ENCODE results near the gene HS6ST1. TPM values are rescaled to one million over a fixed set of nuclear protein-coding genes. Genes with fewer than 3 reads are reported as not detected.

Gene HS6ST1
- total RNA-seq, 1 experiment from 2014 or later: 22.0 TPM

DNA sequence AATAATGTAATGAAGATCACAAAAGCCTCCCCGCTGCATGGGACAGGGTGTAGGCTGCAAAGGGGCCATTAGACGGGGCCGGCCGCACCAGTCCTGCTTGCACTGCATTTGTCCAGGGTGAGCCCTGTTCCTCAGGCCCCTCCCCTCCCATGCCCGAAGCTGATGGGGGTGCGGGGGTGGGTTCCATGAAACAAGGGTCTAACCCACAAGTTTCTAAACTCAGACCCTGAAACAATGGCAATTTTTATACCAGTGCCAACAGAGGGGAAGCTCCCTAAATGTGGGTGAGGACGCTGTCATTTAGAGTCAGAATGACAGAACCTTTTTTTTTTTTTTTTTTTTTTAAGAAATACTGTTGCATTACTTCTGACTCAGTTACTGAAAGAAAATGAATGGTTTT is 39.7 kb downstream of the HS6ST1 start:
- no TSS peak for BruUV-seq (replicated peaks)
- ChIA-PET POLR2A (no interaction called here), CTCF (no interaction called here)
- no peaks in the 10 kb centered on the region for H3K27me3 ChIP-seq (ENCODE audit: control insufficient read depth, insufficient read depth, low read length)
- DNase-seq (ENCODE audit: low read depth, low spot score): no peak
- in situ Hi-C loops (cut with HindIII; ENCODE audit: low pct_unique_long_range_greater_than_20kb, low sequenced_read_pairs) (no loop called here), intact Hi-C loops (cut with micrococcal nuclease; ENCODE audit: unreplicated experiment) (no loop called here)
- ATAC-seq: no peak
- no peaks in the 10 kb centered on the region for H3K36me3 ChIP-seq (ENCODE audit: control insufficient read depth, insufficient read depth, low read length)
- H3K4me1 ChIP-seq (ENCODE audit: control insufficient read depth, insufficient read depth, low read length): peaks cover 3% of the 10 kb centered on the region
- no peak overlapping the region for H3K4me3 ChIP-seq (ENCODE audit: low read depth in 2 of 2, low read length in 2 of 2)
- no peak for TF ChIP-seq TCF7L2 (IDR thresholded peaks at IDR 0.05; ENCODE audit: low read depth, low read length)
- TF ChIP-seq, protein P1, sequence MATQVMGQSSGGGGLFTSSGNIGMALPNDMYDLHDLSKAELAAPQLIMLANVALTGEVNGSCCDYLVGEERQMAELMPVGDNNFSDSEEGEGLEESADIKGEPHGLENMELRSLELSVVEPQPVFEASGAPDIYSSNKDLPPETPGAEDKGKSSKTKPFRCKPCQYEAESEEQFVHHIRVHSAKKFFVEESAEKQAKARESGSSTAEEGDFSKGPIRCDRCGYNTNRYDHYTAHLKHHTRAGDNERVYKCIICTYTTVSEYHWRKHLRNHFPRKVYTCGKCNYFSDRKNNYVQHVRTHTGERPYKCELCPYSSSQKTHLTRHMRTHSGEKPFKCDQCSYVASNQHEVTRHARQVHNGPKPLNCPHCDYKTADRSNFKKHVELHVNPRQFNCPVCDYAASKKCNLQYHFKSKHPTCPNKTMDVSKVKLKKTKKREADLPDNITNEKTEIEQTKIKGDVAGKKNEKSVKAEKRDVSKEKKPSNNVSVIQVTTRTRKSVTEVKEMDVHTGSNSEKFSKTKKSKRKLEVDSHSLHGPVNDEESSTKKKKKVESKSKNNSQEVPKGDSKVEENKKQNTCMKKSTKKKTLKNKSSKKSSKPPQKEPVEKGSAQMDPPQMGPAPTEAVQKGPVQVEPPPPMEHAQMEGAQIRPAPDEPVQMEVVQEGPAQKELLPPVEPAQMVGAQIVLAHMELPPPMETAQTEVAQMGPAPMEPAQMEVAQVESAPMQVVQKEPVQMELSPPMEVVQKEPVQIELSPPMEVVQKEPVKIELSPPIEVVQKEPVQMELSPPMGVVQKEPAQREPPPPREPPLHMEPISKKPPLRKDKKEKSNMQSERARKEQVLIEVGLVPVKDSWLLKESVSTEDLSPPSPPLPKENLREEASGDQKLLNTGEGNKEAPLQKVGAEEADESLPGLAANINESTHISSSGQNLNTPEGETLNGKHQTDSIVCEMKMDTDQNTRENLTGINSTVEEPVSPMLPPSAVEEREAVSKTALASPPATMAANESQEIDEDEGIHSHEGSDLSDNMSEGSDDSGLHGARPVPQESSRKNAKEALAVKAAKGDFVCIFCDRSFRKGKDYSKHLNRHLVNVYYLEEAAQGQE (IDR thresholded peaks at IDR 0.05; ENCODE audit: insufficient read depth in 1 of 2, low read depth in 2 of 2, low read length in 1 of 2): no peak
- TF ChIP-seq SIN3A (IDR thresholded peaks at IDR 0.05; ENCODE audit: borderline replicate concordance, insufficient read depth, low read depth, low read length): no peak
- no peak for TF ChIP-seq POLR2AphosphoS5 (IDR thresholded peaks at IDR 0.05; ENCODE audit: low read depth, low read length)
- TF ChIP-seq, protein P2, sequence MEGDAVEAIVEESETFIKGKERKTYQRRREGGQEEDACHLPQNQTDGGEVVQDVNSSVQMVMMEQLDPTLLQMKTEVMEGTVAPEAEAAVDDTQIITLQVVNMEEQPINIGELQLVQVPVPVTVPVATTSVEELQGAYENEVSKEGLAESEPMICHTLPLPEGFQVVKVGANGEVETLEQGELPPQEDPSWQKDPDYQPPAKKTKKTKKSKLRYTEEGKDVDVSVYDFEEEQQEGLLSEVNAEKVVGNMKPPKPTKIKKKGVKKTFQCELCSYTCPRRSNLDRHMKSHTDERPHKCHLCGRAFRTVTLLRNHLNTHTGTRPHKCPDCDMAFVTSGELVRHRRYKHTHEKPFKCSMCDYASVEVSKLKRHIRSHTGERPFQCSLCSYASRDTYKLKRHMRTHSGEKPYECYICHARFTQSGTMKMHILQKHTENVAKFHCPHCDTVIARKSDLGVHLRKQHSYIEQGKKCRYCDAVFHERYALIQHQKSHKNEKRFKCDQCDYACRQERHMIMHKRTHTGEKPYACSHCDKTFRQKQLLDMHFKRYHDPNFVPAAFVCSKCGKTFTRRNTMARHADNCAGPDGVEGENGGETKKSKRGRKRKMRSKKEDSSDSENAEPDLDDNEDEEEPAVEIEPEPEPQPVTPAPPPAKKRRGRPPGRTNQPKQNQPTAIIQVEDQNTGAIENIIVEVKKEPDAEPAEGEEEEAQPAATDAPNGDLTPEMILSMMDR (IDR thresholded peaks at IDR 0.05): no peak
- no peak overlapping the region for H3K27ac ChIP-seq (ENCODE audit: low read length)
- no peaks in the 10 kb centered on the region for H3K9me3 ChIP-seq (ENCODE audit: control insufficient read depth, insufficient read depth, low read depth, low read length)

DNA sequence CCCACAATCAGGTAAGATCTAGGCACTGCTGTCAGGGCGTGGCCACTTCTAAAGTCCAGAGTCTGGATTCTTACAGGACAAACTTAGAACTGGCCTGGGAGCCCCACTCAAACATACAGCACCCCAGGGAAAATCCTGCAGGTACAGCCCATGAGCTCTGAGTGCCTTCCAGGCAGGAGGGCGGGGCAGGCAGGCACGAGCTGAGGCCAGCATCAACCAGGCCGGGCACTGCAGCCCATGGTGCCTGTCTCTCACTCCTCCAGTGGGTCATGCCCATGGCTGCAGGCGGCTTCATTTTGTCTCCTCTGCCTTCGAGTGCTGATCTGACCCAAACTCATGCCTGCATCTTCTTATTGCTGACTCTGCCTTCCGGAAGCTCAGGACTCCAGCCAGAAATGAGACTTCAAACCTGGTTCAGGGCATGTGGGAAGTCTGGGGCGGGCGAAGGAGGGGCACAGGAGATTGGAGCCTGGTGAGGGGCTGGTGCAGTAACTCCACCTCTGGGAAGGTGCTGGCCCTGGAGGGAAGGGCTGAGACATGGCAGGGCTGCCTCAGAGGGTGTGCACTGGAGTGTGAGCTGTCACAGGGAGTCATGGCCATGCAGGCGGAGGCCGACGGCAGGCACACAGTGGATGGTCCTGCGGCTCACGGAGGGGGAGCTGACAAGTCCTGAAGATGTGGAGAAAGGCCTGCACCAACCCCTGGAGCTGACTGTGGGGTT is 40.5 kb downstream of the HS6ST1 start:
- intact Hi-C loops (cut with micrococcal nuclease; ENCODE audit: unreplicated experiment) (no loop called here), in situ Hi-C loops (cut with HindIII; ENCODE audit: low pct_unique_long_range_greater_than_20kb, low sequenced_read_pairs) (no loop called here)
- Histone ChIP-seq H3K27me3 (ENCODE audit: control insufficient read depth, insufficient read depth, low read length) (no peaks in the 10 kb centered on the region), H3K4me1 (ENCODE audit: control insufficient read depth, insufficient read depth, low read length) (peaks cover 3% of the 10 kb centered on the region), H3K36me3 (ENCODE audit: control insufficient read depth, insufficient read depth, low read length) (no peaks in the 10 kb centered on the region), H3K4me3 (ENCODE audit: low read depth in 2 of 2, low read length in 2 of 2) (no peak overlapping the region), H3K9me3 (ENCODE audit: control insufficient read depth, insufficient read depth, low read depth, low read length) (no peaks in the 10 kb centered on the region), H3K27ac (ENCODE audit: low read length) (no peak overlapping the region)
- POLR2A ChIA-PET: no interaction called here
- ATAC-seq: no peak
- DNase-seq (ENCODE audit: low read depth, low spot score): no peak
- no TSS peak for BruUV-seq (replicated peaks)
- TF ChIP-seq POLR2AphosphoS5 (IDR thresholded peaks at IDR 0.05; ENCODE audit: low read depth, low read length) (no peak), SIN3A (IDR thresholded peaks at IDR 0.05; ENCODE audit: borderline replicate concordance, insufficient read depth, low read depth, low read length) (no peak), TCF7L2 (IDR thresholded peaks at IDR 0.05; ENCODE audit: low read depth, low read length) (no peak)
- TF ChIP-seq, protein P1 (IDR thresholded peaks at IDR 0.05; ENCODE audit: insufficient read depth in 1 of 2, low read depth in 2 of 2, low read length in 1 of 2): no peak
- TF ChIP-seq, protein P2 (IDR thresholded peaks at IDR 0.05): no peak
- CTCF ChIA-PET: no interaction called here

Measured in Panc1 (cell line).